Left forelimb (tissue), 1 donor: ENCODE data around the gene SF3B5.
"Not testable (repeated sequence)": the region's sequence is repeated elsewhere in the genome, so short reads cannot be mapped to it uniquely, and the experiment has no call there.

ENCODE experiments used
- DNase-seq: peaks from one replicate; pipeline ENCODE4 v3.0.0-alpha.2; 2018; ENCODE audit warnings: low spot score

Gene SF3B5

GRCh38 chr6:144095134-144096002, at the start of gene SF3B5:
TSS of gene SF3B5 (minus strand) at chr6:144095573. CDS start at chr6:144095497, 76 bp downstream.
- peak; percentile 97 for DNase-seq

DNA sequence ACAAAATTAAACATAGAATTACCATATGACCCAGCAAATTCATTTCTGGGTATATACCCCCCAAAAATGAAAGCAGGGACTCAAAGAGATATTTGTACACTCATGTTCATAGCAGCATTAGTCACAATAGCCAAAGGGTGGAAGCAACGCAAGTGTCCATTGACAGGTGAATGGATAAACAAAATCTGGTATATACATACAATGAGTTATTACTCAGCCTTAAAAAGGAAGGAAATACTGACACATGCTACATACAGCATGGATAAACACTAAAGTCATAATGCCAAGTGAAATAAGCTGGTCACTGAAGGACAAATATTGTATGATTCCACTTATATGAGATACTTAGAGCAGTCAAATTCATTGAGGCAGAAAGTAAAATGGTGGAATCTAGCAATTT, 49.6 kb upstream of the SF3B5 start:
- no peak for DNase-seq

DNA sequence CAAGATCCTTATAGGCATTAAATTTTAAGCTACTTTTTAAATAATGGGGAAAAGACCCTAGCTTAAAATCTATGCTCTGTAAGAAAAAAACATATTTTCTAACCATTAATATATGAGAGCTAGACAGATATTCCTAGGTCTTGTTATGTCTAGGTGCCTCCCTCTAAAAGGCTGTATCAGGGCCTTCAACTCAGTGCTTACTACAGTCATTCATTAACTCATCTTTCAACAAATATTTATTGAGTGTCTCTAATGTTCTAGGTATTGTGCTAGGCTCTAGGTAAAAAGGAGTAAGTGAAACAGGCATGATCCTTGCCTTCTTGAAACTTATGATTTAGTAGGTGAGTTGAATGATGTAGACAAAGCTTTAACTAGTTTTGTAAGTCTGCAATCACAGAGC, 48.5 kb upstream of the SF3B5 start:
- DNase-seq = no peak

DNA sequence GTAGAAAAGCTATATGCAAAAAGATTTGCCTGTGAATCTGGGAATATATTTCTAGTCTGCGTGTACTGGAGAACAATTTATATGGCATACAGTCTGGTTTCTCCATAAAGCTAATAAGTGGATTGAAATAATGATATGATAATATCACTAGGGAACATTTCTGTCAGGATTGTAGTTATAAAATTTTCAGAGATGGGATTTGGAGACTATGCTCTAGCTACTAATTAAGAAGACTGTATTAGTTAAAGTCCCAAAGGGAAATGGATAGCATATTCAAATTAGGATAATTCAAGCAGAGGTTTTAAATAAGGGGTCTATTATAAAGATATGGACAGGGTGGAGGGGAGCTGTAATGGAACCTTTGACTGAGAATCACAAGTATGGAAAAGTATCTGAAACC, 47.7 kb upstream of the SF3B5 start:
- no peak for DNase-seq

- DNase-seq = no peak
These were observed 46.1 kb upstream of the SF3B5 start for GRCh38 chr6:144141470-144141869.

DNA sequence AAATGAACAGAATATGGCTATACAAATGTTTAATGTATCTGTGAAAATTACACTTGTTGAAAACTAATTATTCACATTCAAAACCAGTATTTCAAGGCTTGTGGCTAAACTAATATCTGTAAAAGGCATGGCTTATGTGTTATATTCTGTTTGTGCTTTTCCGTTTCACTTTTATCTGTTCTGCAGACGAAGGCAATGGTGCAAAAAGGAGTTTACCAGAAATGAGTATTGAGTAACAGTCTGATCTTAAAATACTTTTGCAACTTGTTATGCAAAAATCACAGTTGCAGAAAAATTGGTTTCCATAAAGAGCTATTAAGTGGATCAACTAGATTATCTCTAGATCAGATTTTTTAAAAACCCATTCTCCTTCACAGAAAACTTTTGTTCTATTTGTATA, 45.5 kb upstream of the SF3B5 start:
- no peak for DNase-seq

DNA sequence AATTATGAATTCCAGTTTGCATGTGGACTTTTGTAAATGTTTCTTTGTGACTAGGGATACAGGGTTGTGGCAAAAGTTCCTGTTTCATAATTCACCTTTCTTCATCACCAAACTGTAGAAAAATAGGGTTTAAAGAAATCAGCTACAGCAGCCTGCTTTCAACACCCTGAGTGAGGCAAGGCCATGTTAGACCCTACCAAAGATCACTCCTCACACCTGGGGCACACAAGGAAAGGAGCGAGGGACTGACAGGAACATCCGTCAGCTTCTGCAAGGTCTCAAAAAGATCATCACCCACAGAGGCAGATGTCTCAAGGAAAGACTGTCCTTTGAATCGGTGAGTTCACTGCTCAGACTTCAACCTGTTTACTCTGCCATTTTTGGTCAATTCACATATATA, 44.4 kb upstream of the SF3B5 start:
- DNase-seq = no peak

- no peak for DNase-seq
These were observed 43.2 kb upstream of the SF3B5 start for GRCh38 chr6:144138542-144138941.

DNA sequence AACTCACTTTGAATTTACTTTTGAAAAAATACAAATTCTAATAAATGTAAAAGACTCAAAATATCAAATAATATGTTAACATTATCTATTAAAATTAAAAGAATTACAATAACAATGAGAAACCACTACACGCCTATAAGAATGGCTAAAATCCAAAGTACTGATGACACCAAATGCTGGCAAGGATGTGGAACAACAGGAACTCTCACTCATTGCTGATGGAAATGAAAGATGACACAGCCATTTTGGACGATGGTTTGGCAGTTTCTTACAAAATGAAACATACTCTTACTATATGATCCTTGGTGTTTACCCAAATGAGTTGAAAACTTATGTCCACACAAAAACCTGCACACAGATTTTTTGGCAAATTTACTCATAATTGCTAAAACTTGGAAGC, 39.4 kb upstream of the SF3B5 start:
- DNase-seq = no peak

DNA sequence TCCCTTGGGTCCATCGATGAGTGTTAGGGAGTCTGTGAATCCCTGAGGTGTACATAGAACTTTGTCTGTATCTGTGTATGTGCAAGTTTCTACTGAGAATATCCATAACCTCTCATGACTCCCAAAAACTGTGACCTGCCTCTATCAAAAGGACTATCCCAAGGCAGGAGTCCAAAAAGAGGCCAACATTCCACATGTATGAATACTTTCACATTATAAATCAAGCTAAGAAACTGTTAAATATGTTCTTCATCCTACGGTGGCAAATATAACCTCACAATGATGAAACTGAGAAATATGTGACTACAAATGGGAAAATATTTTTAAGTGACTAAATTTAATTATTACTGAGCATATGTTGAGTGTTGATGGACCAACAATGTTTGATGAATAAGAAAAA, 38.8 kb upstream of the SF3B5 start:
- DNase-seq = no peak

GRCh38 chr6:144133225-144133821, 38.0 kb upstream of the SF3B5 start:
- no peak for DNase-seq

- DNase-seq = not testable (repeated sequence)
These were observed 36.9 kb upstream of the SF3B5 start for GRCh38 chr6:144132167-144132690.

DNA sequence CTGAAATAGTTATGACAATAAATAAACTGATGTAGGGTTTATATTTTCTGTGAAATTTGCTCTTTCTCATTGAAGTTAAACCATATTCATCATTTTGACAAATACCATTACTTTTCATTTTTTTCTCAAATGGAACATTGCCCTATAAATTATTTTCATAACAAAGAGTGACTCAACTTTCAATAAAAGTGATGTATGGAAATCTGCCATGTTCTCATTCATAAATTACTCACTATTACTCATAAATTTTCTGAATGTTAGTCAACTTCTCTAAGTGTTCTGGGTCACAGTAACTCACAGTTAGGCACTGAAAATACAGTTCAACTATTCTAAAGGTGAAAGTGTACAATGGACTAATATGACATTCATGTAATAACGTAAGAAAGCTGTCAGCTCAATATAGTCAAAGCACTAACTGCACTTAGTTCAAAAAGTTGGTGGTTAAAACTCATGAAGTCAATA, 35.9 kb upstream of the SF3B5 start:
- DNase-seq = no peak

GRCh38 chr6:144129469-144129868, 34.1 kb upstream of the SF3B5 start:
- DNase-seq = no peak

DNA sequence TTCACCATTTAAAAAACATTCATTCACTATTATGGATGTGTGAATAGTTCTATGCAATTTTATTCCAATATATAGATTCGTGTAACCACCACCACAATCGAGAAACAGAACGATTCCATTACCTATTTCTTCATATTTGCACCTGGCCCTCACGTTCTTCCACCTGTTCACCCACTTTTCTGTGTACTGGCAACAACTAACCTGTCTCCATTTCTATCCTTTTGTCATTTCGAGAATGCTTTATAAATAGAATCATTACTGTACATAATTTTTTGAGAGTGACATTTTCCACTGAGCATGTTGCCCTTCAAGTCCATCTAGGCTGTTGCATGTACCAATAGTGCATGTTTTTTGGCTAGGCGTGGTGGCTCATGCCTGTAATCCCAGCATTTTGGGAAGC, 31.7 kb upstream of the SF3B5 start:
- no peak for DNase-seq

DNA sequence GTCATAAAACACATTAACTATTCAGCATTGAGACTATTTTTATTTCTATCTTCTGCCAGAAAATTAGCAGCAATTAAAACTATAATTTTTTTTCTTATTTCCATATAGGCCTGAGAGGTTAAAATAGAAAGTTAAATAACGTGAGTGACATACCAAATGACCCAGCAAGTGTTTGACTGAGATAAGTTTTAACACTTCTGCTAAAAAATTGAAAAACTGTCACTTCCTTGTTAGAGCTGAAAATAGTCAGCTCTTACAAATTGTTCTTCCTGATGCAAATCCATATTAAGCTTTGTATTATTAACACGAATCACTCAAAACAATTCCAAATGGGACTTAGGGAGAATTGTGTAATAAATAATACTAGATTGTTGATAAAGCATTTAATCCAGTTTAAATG, 28.5 kb upstream of the SF3B5 start:
- no peak for DNase-seq

DNA sequence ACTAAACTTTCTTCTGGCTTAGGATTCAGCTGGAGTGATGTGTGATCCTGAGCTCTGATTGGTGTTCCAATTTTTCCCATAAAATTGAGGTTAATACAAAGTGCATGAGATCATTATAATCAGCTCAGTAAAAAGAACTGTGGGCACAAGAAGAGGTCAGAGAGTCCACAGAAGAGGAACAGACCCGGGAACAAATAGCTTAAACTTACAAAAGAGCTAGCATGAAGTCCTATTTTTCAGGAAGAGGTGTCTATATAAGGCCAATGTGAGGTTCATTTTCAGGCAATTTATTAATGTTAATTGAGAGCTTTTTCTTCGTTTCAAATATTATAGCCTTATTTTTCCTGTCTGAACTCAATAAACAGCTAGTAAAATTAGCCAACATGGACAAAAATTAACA, 28.0 kb upstream of the SF3B5 start:
- DNase-seq = no peak

- DNase-seq = no peak
These were observed 27.5 kb upstream of the SF3B5 start for GRCh38 chr6:144122861-144123260.

- no peak for DNase-seq
These were observed 24.0 kb upstream of the SF3B5 start for GRCh38 chr6:144119376-144119775.

DNA sequence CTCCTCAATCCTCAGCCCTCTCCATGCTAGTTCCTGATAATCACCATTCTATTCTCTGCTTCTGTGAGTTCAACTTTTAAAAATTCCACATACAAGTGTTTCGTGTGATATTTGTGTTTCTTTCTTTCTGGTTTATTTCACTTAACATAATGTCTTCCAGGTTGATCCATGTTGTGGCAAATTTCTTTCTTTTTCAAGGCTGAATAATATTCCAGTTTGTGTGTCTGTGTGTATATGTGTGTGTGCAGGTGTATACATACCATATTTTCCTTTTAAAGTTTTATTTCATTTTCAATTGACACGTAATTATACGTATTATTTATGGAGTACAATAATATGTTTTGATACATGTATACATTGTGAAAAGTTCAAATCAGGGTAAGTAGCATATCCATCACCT, 19.8 kb upstream of the SF3B5 start:
- no peak for DNase-seq

DNA sequence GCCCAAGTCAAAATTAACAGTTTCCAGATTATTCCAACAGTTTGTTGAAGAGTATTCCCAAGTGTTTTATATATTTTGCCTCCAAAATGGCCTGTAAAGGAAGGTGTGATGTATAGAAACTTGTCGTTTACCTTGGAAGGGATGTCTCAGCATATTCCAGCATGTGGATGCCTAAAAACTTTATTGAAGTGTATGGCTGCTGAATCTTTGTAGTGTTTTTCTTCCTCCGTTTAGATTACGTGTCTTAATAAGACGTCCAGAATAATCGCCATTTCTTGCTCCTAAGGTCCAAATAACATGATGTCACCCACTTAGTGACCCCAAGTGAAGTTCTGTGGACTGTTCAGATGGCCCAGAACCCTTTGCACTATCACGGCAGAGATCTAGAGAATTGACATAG, 18.0 kb upstream of the SF3B5 start:
- no peak for DNase-seq

GRCh38 chr6:144110210-144110609, 14.8 kb upstream of the SF3B5 start:
- DNase-seq = no peak

DNA sequence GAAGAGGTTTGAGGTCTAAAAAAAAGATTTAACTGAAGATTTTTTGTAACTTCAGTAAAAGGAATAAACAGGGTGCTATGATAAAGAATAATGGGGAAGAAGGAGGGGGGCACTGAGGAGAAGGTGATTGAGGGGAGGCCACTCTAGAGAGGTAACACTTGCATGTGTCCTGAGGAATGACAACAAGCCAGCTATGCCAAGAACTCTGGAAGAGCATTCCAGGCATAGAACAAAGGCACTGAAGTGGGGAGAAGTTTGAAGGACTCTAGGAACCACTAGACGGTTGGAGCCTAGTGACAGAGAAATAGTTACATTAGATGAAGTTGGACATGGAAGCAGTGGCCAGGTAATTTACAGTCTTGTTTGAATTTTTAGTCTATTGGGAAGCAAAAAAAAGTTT, 10.8 kb upstream of the SF3B5 start:
- DNase-seq = no peak
